Sigmoid colon (tissue), 7 donors: ENCODE data around the gene RBM42. TPM values are rescaled to one million over a fixed set of nuclear protein-coding genes. Genes with fewer than 3 reads are reported as not detected.
A peak's percentile ranks its signal among the peaks of the same experiment; 100 is the strongest.

Source experiments
- DNase-seq: peaks from one replicate; pipeline ENCODE4 v3.0.0-alpha.2; 2019
- H3K27ac ChIP-seq, 4 donors: fragments of 200-600 bp; sonication (generic); one replicate each; pipeline ENCODE4 v1.5.1; 2016 to 2019; ENCODE audit warnings: mild to moderate bottlenecking in 1 of 4
- H3K27me3 ChIP-seq, 3 donors: fragments of 200-600 bp; sonication (generic); one replicate each; pipeline ENCODE4 v1.5.1; 2019; ENCODE audit warnings: mild to moderate bottlenecking in 1 of 3
- H3K36me3 ChIP-seq, 4 donors: fragments of 200-600 bp; sonication (generic); one replicate each; pipeline ENCODE4 v1.5.1; 2016 to 2019
- H3K4me1 ChIP-seq, 4 donors: fragments of 200-600 bp; sonication (generic); one replicate each; pipeline ENCODE4 v1.5.1; 2017 to 2019
- H3K4me3 ChIP-seq, 4 donors: fragments of 200-600 bp; sonication (generic); one replicate each; pipeline ENCODE4 v1.5.1; 2017 to 2019; ENCODE audit warnings: mild to moderate bottlenecking in 2 of 4, moderate library complexity in 1 of 4
- H3K9me3 ChIP-seq, 4 donors: fragments of 200-600 bp in 3 of 4; sonication (generic) in 3 of 4; one replicate each; pipeline versions ENCODE4 v1.5.1 to v1.6.1; 2013 to 2019
- EP300 ChIP-seq, 4 donors: sonication (generic); formaldehyde crosslinking; IDR thresholded peaks; one replicate each; pipeline ENCODE4 v1.6.1; 2017; ENCODE audit warnings: antibody characterized with exemption in 4 of 4
- POLR2A ChIP-seq, 2 donors: fragments of 450-650 bp; IDR thresholded peaks; one replicate each; pipeline ENCODE4 v1.6.1; 2016; ENCODE audit warnings: antibody characterized with exemption in 2 of 2, mild to moderate bottlenecking in 2 of 2, moderate library complexity in 2 of 2
- POLR2AphosphoS5 ChIP-seq, 4 donors: sonication (generic); formaldehyde crosslinking; IDR thresholded peaks; one replicate each; pipeline ENCODE4 v1.6.1; 2017; ENCODE audit warnings: antibody characterized with exemption in 4 of 4
- WGBS, 2 donors: extraction: QIAGEN DNeasy Blood & Tissue Kit; methylation state at CpG; one replicate each; pipeline ENCODE4 v1.1.7; 2013; 5-methylcytosine and 5-hydroxymethylcytosine counted together
- intact Hi-C: fragments of 100-400 bp; cut with DNase I; formaldehyde crosslinking; loops from one replicate; pipeline ENCODE4 v1.15.1; 2023
- polyA plus RNA-seq, 3 donors: library from polyadenylated mRNA; stranded (reverse); fragments of 200-250 nt; gene quantifications; one replicate each; pipeline ENCODE4 v1.2.3, GENCODE V29; 2013
- total RNA-seq, 4 donors: library from RNA; depleted of rRNA; stranded (reverse); fragments of >200 nt; gene quantifications; one replicate each; pipeline ENCODE4 v1.1.0, GENCODE V29; 2016
- TF ChIP-seq, protein P1 (sequence below), 4 experiments: fragments of 450-650 bp in 3 of 4; fragments of 200-600 bp in 1 of 4; IDR thresholded peaks; one replicate each; pipeline ENCODE4 v1.5.1; 2016 to 2019; ENCODE audit warnings: antibody characterized with exemption in 4 of 4, mild to moderate bottlenecking in 3 of 4, moderate library complexity in 2 of 4
- donor health status: healthy with polysubstance abuse.
- donor health status: Bipolar disorder and iron deficiency.
- donor health status: healthy.

Gene RBM42
- total and polyA plus RNA-seq, 7 donors: 43.5 to 78.3 (median 55.1) TPM

DNA sequence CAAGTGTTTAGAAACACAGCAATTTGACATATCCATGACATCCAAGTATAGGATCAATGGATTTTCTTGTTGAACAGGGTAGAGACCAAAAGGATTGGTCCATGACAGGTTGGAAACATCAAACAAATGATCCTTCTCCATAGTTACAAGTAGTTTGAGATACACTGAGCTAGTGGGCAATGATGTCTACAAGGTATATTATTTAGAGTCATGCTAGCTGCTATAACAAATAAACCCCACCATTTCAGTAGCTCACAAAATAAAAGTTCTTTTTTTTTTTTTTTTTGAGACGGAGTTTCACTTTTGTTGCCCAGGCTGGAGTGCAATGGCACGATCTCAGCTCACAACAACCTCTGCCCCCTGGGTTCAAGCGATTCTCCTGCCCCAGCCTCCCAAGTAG is 21.2 kb upstream of the RBM42 start:
- no peak overlapping the region for H3K4me3 ChIP-seq
- peaks cover 0 to 7% (median 3%) of the 10 kb centered on the region in 4 donors for H3K4me1 ChIP-seq
- DNase-seq: no peak
- H3K27me3 ChIP-seq: no peaks in the 10 kb centered on the region
- no peak for TF ChIP-seq POLR2AphosphoS5 (IDR thresholded peaks at IDR 0.05)
- no peak for TF ChIP-seq EP300 (IDR thresholded peaks at IDR 0.05)
- TF ChIP-seq, protein P1, sequence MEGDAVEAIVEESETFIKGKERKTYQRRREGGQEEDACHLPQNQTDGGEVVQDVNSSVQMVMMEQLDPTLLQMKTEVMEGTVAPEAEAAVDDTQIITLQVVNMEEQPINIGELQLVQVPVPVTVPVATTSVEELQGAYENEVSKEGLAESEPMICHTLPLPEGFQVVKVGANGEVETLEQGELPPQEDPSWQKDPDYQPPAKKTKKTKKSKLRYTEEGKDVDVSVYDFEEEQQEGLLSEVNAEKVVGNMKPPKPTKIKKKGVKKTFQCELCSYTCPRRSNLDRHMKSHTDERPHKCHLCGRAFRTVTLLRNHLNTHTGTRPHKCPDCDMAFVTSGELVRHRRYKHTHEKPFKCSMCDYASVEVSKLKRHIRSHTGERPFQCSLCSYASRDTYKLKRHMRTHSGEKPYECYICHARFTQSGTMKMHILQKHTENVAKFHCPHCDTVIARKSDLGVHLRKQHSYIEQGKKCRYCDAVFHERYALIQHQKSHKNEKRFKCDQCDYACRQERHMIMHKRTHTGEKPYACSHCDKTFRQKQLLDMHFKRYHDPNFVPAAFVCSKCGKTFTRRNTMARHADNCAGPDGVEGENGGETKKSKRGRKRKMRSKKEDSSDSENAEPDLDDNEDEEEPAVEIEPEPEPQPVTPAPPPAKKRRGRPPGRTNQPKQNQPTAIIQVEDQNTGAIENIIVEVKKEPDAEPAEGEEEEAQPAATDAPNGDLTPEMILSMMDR (IDR thresholded peaks at IDR 0.05): no peak
- TF ChIP-seq POLR2A (IDR thresholded peaks at IDR 0.05): no peak
- H3K9me3 ChIP-seq: no peaks in the 10 kb centered on the region
- intact Hi-C loops: no loop called here
- WGBS, 2 donors: 88 to 89% methylated on average over 3 of the region's 3 CpGs
- no peaks in the 10 kb centered on the region for H3K36me3 ChIP-seq
- H3K27ac ChIP-seq: no peak overlapping the region

DNA sequence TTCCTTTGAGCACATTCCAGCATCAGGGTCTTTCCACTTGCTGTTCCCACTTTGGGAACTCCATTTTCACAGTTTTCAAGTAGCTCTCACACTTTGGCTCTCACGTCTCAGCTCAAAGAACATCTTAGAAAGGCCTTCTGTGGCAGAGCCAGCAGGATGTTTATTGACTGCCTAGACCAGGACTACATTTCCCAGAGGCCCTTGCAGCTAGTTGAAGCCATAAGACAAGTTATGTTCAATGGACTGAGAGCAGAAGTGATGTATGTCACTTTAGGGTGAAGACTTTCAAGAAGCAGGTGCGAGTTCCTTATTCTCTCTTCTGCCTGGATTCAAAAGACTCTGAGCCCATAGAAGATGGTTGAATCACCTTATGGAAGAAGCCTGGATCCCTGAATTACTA is 20.6 kb upstream of the RBM42 start:
- no peaks in the 10 kb centered on the region for H3K36me3 ChIP-seq
- WGBS, 2 donors: 75 to 76% methylated on average over 2 of the region's 2 CpGs
- no peaks in the 10 kb centered on the region for H3K9me3 ChIP-seq
- intact Hi-C loops: no loop called here
- no peak for DNase-seq
- TF ChIP-seq POLR2A (IDR thresholded peaks at IDR 0.05): no peak
- TF ChIP-seq, protein P1 (IDR thresholded peaks at IDR 0.05): no peak
- no peak for TF ChIP-seq POLR2AphosphoS5 (IDR thresholded peaks at IDR 0.05)
- no peak for TF ChIP-seq EP300 (IDR thresholded peaks at IDR 0.05)
- no peak overlapping the region for H3K27ac ChIP-seq
- no peaks in the 10 kb centered on the region for H3K27me3 ChIP-seq
- no peak overlapping the region for H3K4me3 ChIP-seq
- peaks cover 0 to 13% (median 9%) of the 10 kb centered on the region in 4 donors for H3K4me1 ChIP-seq

GRCh38 chr19:35609851-35610353 is 18.9 kb upstream of the RBM42 start:
- Histone ChIP-seq H3K4me1 (peaks cover 0 to 14% (median 10%) of the 10 kb centered on the region in 4 donors), H3K9me3 (no peaks in the 10 kb centered on the region), H3K36me3 (no peaks in the 10 kb centered on the region), H3K4me3 (no peak overlapping the region), H3K27ac (no peak overlapping the region), H3K27me3 (no peaks in the 10 kb centered on the region)
- WGBS, 2 donors: 50 to 65% methylated on average over 6 of the region's 6 CpGs
- DNase-seq: no peak
- TF ChIP-seq, protein P1 (IDR thresholded peaks at IDR 0.05): no peak
- TF ChIP-seq POLR2AphosphoS5 (IDR thresholded peaks at IDR 0.05): no peak
- no peak for TF ChIP-seq EP300 (IDR thresholded peaks at IDR 0.05)
- TF ChIP-seq POLR2A (IDR thresholded peaks at IDR 0.05): no peak
- intact Hi-C loops: loop anchor here (5.0 to 10.0 kb wide), 2 partner anchors 63 to 345 kb away; partner anchors contain the start of genes TMEM147 and USF2

DNA sequence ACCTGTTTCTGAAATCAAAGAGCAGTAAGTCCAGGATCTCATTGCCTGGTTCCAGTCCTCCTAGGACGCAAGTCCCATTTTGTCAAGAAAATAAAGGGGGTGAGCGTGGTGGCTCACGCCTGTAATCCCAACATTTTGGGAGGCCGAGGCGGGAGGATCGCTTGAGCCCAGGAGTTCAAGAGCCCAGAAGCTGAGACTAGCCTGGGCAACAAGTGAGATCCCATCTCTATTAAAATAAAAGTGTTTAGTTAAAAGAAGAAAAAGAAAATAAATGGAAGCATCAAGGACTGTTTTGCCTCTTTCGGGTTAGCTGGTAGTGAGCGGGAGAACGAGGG is 16.6 kb upstream of the RBM42 start:
- H3K9me3 ChIP-seq: no peaks in the 10 kb centered on the region
- H3K27ac ChIP-seq: peak overlapping the region; percentile 44 to 76 (median 68)
- peaks cover 0 to 14% (median 10%) of the 10 kb centered on the region in 4 donors for H3K4me1 ChIP-seq
- no peak for TF ChIP-seq POLR2AphosphoS5 (IDR thresholded peaks at IDR 0.05)
- TF ChIP-seq POLR2A (IDR thresholded peaks at IDR 0.05): no peak
- TF ChIP-seq, protein P1 (IDR thresholded peaks at IDR 0.05): no peak
- TF ChIP-seq EP300 (IDR thresholded peaks at IDR 0.05): no peak
- no peaks in the 10 kb centered on the region for H3K36me3 ChIP-seq
- WGBS, 2 donors: 28 to 39% methylated on average over 9 of the region's 9 CpGs
- intact Hi-C loops: loop anchor here (1.0 to 10.0 kb wide), 3 partner anchors 16 to 347 kb away; partner anchors contain the start of genes TMEM147 and USF2
- no peak for DNase-seq
- H3K27me3 ChIP-seq: no peaks in the 10 kb centered on the region
- H3K4me3 ChIP-seq: peak overlapping the region; percentile 49 to 79 (median 62)
